C4-2B (cell line): ENCODE measurements around the gene ZSCAN32.

ENCODE experiments used
- ZFX ChIP-seq: fragments of 450-650 bp; IDR thresholded peaks from 2 replicates; pipeline ENCODE4 v1.6.1; 2017
- TF ChIP-seq, protein P1 (sequence below): fragments of 450-650 bp; conservative IDR thresholded peaks from 2 replicates; pipeline ENCODE4 v1.5.1; 2017; ENCODE audit warnings: mild to moderate bottlenecking

- TF ChIP-seq, protein P1, sequence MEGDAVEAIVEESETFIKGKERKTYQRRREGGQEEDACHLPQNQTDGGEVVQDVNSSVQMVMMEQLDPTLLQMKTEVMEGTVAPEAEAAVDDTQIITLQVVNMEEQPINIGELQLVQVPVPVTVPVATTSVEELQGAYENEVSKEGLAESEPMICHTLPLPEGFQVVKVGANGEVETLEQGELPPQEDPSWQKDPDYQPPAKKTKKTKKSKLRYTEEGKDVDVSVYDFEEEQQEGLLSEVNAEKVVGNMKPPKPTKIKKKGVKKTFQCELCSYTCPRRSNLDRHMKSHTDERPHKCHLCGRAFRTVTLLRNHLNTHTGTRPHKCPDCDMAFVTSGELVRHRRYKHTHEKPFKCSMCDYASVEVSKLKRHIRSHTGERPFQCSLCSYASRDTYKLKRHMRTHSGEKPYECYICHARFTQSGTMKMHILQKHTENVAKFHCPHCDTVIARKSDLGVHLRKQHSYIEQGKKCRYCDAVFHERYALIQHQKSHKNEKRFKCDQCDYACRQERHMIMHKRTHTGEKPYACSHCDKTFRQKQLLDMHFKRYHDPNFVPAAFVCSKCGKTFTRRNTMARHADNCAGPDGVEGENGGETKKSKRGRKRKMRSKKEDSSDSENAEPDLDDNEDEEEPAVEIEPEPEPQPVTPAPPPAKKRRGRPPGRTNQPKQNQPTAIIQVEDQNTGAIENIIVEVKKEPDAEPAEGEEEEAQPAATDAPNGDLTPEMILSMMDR, result no peak
- TF ChIP-seq ZFX, result no peak
Observed at GRCh38 chr16:3358871-3359270, 41.9 kb downstream of the ZSCAN32 start.
